ENCODE measurements around the gene VPS13C. TPM values are rescaled to one million over a fixed set of nuclear protein-coding genes. Genes with fewer than 3 reads are reported as not detected.

Gene VPS13C
- total RNA-seq, 4 donors from 2014 or later: 97.7 to 151 (median 121) TPM

DNA sequence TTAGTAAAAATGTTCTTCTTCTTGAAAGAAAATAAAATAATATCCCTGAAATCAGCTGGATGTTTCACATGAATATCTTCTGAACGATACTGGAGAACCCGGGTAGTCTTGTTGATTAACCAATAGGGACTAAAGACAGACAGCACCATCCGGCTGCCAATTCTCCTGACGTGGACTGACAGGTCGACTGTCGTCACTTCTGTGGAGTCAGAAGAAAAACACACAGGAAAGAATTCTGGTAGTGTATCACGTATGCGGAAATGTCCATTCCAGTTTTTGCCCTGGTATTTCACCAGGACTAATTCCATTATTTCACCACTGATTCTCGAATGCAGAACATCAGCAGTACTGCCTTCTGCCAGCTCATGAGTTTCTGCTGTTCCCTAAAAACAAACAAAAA lies 144.6 kb downstream of the VPS13C start:
- Histone ChIP-seq H3K4me1 (no peaks in the 10 kb centered on the region), H3K9me3 (no peaks in the 10 kb centered on the region), H3K27ac (no peak overlapping the region), H3K27me3 (no peaks in the 10 kb centered on the region), H3K36me3 (peaks cover 0 to 76% (median 9%) of the 10 kb centered on the region in 3 donors), H3K4me3 (no peak overlapping the region)
- no peak for DNase-seq (ENCODE audit: low spot score in 2 of 2)
- TF ChIP-seq, protein P1, sequence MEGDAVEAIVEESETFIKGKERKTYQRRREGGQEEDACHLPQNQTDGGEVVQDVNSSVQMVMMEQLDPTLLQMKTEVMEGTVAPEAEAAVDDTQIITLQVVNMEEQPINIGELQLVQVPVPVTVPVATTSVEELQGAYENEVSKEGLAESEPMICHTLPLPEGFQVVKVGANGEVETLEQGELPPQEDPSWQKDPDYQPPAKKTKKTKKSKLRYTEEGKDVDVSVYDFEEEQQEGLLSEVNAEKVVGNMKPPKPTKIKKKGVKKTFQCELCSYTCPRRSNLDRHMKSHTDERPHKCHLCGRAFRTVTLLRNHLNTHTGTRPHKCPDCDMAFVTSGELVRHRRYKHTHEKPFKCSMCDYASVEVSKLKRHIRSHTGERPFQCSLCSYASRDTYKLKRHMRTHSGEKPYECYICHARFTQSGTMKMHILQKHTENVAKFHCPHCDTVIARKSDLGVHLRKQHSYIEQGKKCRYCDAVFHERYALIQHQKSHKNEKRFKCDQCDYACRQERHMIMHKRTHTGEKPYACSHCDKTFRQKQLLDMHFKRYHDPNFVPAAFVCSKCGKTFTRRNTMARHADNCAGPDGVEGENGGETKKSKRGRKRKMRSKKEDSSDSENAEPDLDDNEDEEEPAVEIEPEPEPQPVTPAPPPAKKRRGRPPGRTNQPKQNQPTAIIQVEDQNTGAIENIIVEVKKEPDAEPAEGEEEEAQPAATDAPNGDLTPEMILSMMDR (IDR thresholded peaks at IDR 0.05): no peak
- TF ChIP-seq POLR2A (IDR thresholded peaks at IDR 0.05): no peak
- TF ChIP-seq EP300 (IDR thresholded peaks at IDR 0.05): no peak
- WGBS, 2 donors: 92 to 94% methylated on average over 9 of the region's 9 CpGs

DNA sequence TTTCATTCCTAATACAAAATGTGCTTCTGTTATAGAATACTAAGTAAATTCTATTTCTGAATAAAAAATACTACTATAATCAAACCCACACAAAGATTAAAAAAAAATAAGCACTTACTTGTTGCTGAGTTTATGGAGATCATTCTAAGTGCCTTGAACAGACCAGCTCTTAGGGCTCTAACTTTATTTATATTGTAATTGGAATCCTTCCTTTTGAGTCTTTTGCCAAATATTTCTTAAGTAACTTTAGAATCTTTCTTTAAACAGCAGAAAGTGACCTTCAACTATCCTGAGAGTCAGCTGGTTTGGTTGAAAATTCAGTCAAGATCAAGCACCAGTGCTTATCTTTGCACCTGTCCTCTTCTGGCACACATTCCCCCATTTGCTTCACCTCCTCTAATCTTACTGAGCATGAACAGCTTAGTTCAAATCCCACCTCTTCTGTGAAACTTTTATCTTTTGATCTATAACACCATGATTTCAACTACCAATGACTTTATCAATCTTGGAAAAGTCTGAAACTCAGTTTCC lies 149.3 kb downstream of the VPS13C start:
- TF ChIP-seq POLR2A (IDR thresholded peaks at IDR 0.05) (no peak), EP300 (IDR thresholded peaks at IDR 0.05) (no peak)
- TF ChIP-seq, protein P1 (IDR thresholded peaks at IDR 0.05): no peak

DNA sequence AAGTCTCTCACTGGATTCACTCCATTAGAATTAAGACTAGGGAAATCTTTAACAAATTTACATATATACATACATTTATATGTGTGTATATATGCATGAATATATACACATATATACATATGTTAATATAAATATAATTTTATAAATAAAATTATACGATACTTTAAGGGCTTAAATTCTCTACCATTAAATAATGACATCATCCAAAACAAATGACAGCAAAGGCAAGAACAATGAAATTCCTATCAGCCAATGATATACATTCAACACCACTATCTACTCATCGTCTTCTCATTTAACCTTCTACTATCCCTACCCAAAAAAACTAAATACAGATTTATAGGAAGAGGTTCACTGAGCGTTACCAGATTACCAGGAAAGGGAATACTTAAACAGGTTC lies 152.0 kb downstream of the VPS13C start:
- peaks cover 0 to 81% (median 0%) of the 10 kb centered on the region in 3 donors for H3K36me3 ChIP-seq

More for the DNA sequence above, 149.3 kb downstream of the VPS13C start:
- Histone ChIP-seq H3K27me3 (no peaks in the 10 kb centered on the region), H3K4me1 (no peaks in the 10 kb centered on the region), H3K36me3 (peaks cover 0 to 80% (median 4%) of the 10 kb centered on the region in 3 donors), H3K4me3 (no peak overlapping the region), H3K9me3 (no peaks in the 10 kb centered on the region), H3K27ac (no peak overlapping the region)
- DNase-seq (ENCODE audit: low spot score in 2 of 2): no peak

DNA sequence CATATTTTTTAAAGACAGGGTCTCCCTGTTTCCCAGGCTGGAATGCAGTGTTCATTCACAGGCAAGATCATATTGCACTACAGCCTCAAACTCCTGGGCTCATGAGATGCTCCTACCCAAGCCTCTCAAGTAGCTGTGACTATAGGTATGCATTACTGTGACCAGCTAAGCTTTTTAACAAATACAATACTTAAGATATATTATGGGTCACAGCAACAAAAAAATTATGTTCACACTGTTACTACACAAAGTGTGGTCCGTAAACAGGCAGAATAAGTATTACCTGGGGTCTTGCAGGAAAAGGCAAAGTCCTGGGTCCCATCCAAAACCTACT lies 152.5 kb downstream of the VPS13C start:
- WGBS, 2 donors: 97 to 100% methylated on average over 1 of the region's 1 CpG
- DNase-seq (ENCODE audit: low spot score in 2 of 2): no peak
- Histone ChIP-seq H3K4me1 (no peaks in the 10 kb centered on the region), H3K27me3 (no peaks in the 10 kb centered on the region), H3K27ac (no peak overlapping the region), H3K36me3 (peaks cover 0 to 86% (median 0%) of the 10 kb centered on the region in 3 donors), H3K9me3 (peaks cover 0 to 4% (median 2%) of the 10 kb centered on the region in 4 donors), H3K4me3 (no peak overlapping the region)
- no peak for TF ChIP-seq POLR2A (IDR thresholded peaks at IDR 0.05)
- no peak for TF ChIP-seq EP300 (IDR thresholded peaks at IDR 0.05)
- TF ChIP-seq, protein P1 (IDR thresholded peaks at IDR 0.05): no peak

More for the DNA sequence above, 152.0 kb downstream of the VPS13C start:
- Histone ChIP-seq H3K9me3 (no peaks in the 10 kb centered on the region), H3K27me3 (no peaks in the 10 kb centered on the region), H3K4me3 (no peak overlapping the region), H3K4me1 (no peaks in the 10 kb centered on the region), H3K27ac (no peak overlapping the region)
- no peak for DNase-seq (ENCODE audit: low spot score in 2 of 2)
- TF ChIP-seq, protein P1 (IDR thresholded peaks at IDR 0.05): no peak
- no peak for TF ChIP-seq EP300 (IDR thresholded peaks at IDR 0.05)
- 91 to 93% methylated on average over 3 of the region's 3 CpGs for WGBS, 2 donors

DNA sequence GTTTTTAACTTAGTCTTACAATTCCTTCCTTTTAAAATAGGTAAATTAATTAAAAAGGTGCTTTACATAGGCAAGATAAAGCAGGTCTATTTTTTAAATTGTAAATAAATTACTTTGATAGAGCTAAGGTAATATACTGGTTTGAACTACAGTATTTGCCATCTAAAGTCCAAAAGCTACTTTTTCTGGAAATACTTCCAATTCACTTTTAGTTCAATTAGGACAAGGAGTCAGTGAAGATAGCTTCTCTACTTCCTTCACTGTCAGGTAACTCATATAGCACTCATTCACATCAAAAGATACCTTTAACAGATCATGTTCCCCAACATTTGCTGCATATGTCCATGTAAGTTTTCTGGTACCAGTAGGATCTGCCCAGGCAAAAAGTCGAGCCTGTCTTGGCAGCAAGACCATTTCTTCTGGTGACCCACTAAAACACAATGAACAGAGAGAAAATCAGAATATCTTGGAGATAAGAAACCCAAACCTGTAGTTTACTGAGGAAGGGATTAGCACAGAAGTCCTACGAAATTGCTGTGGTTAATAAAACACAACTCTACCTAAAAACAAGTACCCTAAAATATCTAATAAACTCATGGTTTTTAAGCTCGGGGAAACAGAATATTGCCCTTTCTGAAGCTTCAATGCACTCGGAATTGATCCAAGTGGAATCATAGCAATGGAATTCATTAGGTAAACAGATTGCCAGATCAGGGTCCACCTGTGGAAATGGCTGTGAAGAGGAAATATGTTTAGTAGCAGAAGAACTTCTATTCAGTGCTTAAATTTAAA lies 153.1 kb downstream of the VPS13C start:
- no peaks in the 10 kb centered on the region for H3K27me3 ChIP-seq
- no peak overlapping the region for H3K27ac ChIP-seq
- TF ChIP-seq EP300 (IDR thresholded peaks at IDR 0.05) (no peak), POLR2A (IDR thresholded peaks at IDR 0.05) (no peak)
- TF ChIP-seq, protein P1 (IDR thresholded peaks at IDR 0.05): no peak
- WGBS, 2 donors: 78 to 83% methylated on average over 4 of the region's 4 CpGs
- H3K4me1 ChIP-seq: no peaks in the 10 kb centered on the region
- DNase-seq (ENCODE audit: low spot score in 2 of 2): no peak
- H3K36me3 ChIP-seq: peaks cover 0 to 92% (median 0%) of the 10 kb centered on the region in 3 donors
- no peak overlapping the region for H3K4me3 ChIP-seq
- peaks cover 0 to 10% (median 5%) of the 10 kb centered on the region in 4 donors for H3K9me3 ChIP-seq

All from tibial nerve (tissue), 4 donors.